ENCODE results near the gene TRMT112. TPM values are rescaled to one million over a fixed set of nuclear protein-coding genes. Genes with fewer than 3 reads are reported as not detected.

TRMT112 gene
- total and polyA plus RNA-seq, 2 of the 8 experiments (the other 6 are each of a cell fraction or from before 2014, with no cell fraction given), result 300 to 650 TPM

GRCh38 chr11:64351136-64351631, 33.8 kb upstream of the TRMT112 start (continued):
- TF ChIP-seq CHD7 (IDR thresholded peaks at IDR 0.05; ENCODE audit: insufficient replicate concordance, low read length) (no peak), PHF8 (conservative IDR thresholded peaks at IDR 0.05; ENCODE audit: low read depth, low read length) (no peak), SP2 (IDR thresholded peaks at IDR 0.05; ENCODE audit: low read length) (no peak), GABPA (IDR thresholded peaks at IDR 0.05; ENCODE audit: borderline replicate concordance, insufficient read depth, low read length) (no peak), TCF12 (IDR thresholded peaks at IDR 0.05; ENCODE audit: low read depth, low read length) (no peak), EZH2 (IDR thresholded peaks at IDR 0.05; ENCODE audit: low read depth, low read length, severe bottlenecking) (no peak), POU5F1 (IDR thresholded peaks at IDR 0.05; ENCODE audit: low read depth, low read length) (no peak), KDM4A (IDR thresholded peaks at IDR 0.05; ENCODE audit: low read depth, low read length, severe bottlenecking) (no peak), ZNF274 (IDR thresholded peaks at IDR 0.05; ENCODE audit: borderline replicate concordance, extremely low read depth, low read length) (no peak), TAF1 (IDR thresholded peaks at IDR 0.05; ENCODE audit: low read depth, low read length) (no peak)
- TF ChIP-seq, protein P1, sequence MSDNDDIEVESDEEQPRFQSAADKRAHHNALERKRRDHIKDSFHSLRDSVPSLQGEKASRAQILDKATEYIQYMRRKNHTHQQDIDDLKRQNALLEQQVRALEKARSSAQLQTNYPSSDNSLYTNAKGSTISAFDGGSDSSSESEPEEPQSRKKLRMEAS (IDR thresholded peaks at IDR 0.05), result no peak
